ENCODE data around the gene KBTBD12.
"Not testable (repeated sequence)": the region's sequence is repeated elsewhere in the genome, so short reads cannot be mapped to it uniquely, and the experiment has no call there.

KBTBD12 gene

GRCh38 chr3:127911421-127911931 is 3.6 kb upstream of the KBTBD12 start:
- no peak for DNase-seq (ENCODE audit: extremely low read depth, low read depth)
- TF ChIP-seq CTCF (IDR thresholded peaks at IDR 0.05; ENCODE audit: low read depth, low read length, missing control alignments), result no peak
- no peak overlapping the region for H3K4me3 ChIP-seq (replicated peaks; ENCODE audit: low read depth, low read length)

DNA sequence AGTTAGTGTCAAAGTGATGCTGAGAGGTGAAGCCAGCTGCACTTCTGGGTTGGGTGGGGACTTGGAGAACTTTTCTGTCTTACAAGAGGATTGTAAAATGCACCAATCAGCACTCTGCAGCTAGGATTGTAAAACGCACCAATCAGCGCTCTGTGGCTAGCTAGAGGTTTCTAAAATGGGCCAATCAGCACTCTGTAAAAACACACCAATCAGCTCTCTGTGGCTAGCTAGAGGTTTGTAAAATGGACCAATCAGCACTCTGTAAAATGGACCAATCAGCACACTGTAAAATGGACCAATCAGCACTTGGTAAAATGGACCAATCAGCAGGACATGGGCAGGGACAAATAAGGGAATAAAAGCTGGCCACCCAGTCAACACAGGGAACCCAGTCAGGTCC is 1.2 kb upstream of the KBTBD12 start:
- not testable (repeated sequence) for DNase-seq (ENCODE audit: extremely low read depth, low read depth); H3K4me3 ChIP-seq (replicated peaks; ENCODE audit: low read depth, low read length)

DNA sequence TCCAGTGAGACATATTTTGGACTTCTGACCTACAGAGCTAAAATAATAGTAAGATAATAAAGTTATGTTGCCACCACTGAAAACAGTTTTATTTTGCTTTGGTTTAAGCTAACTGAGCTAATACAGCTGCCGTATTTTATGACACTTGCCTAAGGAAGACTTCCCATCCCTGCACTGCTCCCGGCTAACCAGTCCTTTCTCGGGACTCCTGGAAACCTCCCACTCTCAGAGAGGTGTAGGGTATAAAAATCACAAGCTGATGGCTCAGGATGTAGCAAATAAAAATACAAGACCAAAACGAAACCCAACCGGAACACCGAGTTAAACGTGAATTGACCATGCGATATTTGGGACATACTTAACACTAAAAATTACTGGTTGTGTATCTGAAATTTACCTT is 448 bp upstream of the KBTBD12 start:
- TF ChIP-seq CTCF (IDR thresholded peaks at IDR 0.05; ENCODE audit: low read depth, low read length, missing control alignments), result no peak
- peak overlapping the region; percentile 23 for H3K4me3 ChIP-seq (replicated peaks; ENCODE audit: low read depth, low read length)
- no peak for DNase-seq (ENCODE audit: extremely low read depth, low read depth)

GRCh38 chr3:127915937-127916493 is 983 bp downstream of the KBTBD12 start:
- no peak overlapping the region for H3K4me3 ChIP-seq (replicated peaks; ENCODE audit: low read depth, low read length)
- DNase-seq (ENCODE audit: extremely low read depth, low read depth), result no peak
- no peak for TF ChIP-seq CTCF (IDR thresholded peaks at IDR 0.05; ENCODE audit: low read depth, low read length, missing control alignments)

DNA sequence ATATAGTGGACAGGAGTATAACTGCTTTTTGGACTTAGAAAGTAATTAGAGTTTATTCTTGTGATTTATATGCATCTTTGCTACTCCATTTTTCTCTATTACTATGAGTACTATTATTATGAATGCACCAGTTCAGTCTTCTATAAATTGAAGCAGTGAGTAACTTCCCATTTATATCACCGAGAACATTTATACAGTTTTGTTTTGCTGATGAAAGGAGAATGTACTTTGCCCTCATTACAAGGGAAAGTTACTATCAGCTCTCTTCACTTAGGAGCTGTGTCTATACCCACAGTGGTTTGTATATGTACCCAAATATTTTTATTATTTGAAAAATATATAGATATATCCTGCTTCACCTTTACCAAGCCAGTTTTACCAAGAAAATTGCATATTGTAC is 5.7 kb downstream of the KBTBD12 start:
- no peak for DNase-seq (ENCODE audit: extremely low read depth, low read depth)
- H3K4me3 ChIP-seq (replicated peaks; ENCODE audit: low read depth, low read length), result no peak overlapping the region
- TF ChIP-seq CTCF (IDR thresholded peaks at IDR 0.05; ENCODE audit: low read depth, low read length, missing control alignments), result no peak

- no peak for TF ChIP-seq CTCF (IDR thresholded peaks at IDR 0.05; ENCODE audit: low read depth, low read length, missing control alignments)
- DNase-seq (ENCODE audit: extremely low read depth, low read depth), result no peak
- no peak overlapping the region for H3K4me3 ChIP-seq (replicated peaks; ENCODE audit: low read depth, low read length)
These were observed 8.6 kb downstream of the KBTBD12 start for GRCh38 chr3:127923611-127924010.

DNA sequence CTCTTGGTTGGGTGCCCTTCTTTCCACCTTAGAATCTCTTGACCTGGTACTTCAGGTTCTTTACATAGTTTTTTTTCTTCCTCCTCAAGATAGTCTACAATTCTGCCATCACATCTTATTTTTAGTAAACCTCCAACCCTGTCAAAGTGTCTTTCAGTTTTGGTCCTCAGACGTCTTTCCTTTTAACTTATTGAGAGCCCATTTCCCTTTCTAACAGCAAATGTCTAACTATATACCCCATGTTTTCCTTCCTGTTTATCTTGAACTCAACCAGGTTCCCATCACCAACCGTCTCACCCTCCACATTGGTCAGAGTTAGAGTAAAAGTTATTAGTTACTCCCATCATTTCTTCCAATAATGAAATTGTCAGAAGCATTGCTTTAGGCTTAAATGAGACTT is 10.4 kb downstream of the KBTBD12 start:
- no peak overlapping the region for H3K4me3 ChIP-seq (replicated peaks; ENCODE audit: low read depth, low read length)
- no peak for TF ChIP-seq CTCF (IDR thresholded peaks at IDR 0.05; ENCODE audit: low read depth, low read length, missing control alignments)
- no peak for DNase-seq (ENCODE audit: extremely low read depth, low read depth)

Data from HFF-Myc (cell line).